ENCODE data around the gene PFAS. TPM values are rescaled to one million over a fixed set of nuclear protein-coding genes. Genes with fewer than 3 reads are reported as not detected.

Gene PFAS
- total RNA-seq, 1 donor from 2014 or later, result 14.7 TPM

- no peak for ATAC-seq
- intact Hi-C loops (cut with DNase I), result no loop called here
Observed at GRCh38 chr17:8318010-8318935, 69.2 kb downstream of the PFAS start.

More at GRCh38 chr17:8318010-8318935, 69.2 kb downstream of the PFAS start:
- DNase-seq (ENCODE audit: missing footprints), result no peak

Other genes with a start within 250 kb of the PFAS start
- gene GUCY2D, start 246.7 kb upstream of the PFAS start, total RNA-seq, result 0.35 TPM
- gene ALOX15B, start 210.2 kb upstream of the PFAS start, total RNA-seq, result 0.16 TPM
- not detected for gene ALOX12B, start 161.6 kb upstream of the PFAS start, total RNA-seq
- not detected for gene ALOXE3, start 130.8 kb upstream of the PFAS start, total RNA-seq
- not detected for gene HES7, start 125.2 kb upstream of the PFAS start, total RNA-seq
- gene PER1, start 96.9 kb upstream of the PFAS start, total RNA-seq, result 124 TPM
- gene VAMP2, start 86.3 kb upstream of the PFAS start, total RNA-seq, result 56.6 TPM
- gene TMEM107, start 72.9 kb upstream of the PFAS start, total RNA-seq, result 6.7 TPM
- 9.2 TPM for gene BORCS6, start 59.1 kb upstream of the PFAS start, total RNA-seq
- 1.2 TPM for gene AURKB, start 38.7 kb upstream of the PFAS start, total RNA-seq
- gene CTC1, start 1.2 kb upstream of the PFAS start, total RNA-seq, result 13.1 TPM
- 25.7 TPM for gene RANGRF, start 39.4 kb downstream of the PFAS start, total RNA-seq
- gene SLC25A35, start 46.1 kb downstream of the PFAS start, total RNA-seq, result 2.3 TPM
- gene ARHGEF15, start 61.0 kb downstream of the PFAS start, total RNA-seq, result 21.4 TPM
- not detected for gene ODF4, start 90.6 kb downstream of the PFAS start, total RNA-seq
- gene RPL26, start 133.9 kb downstream of the PFAS start, total RNA-seq, result 1,104 TPM
- not detected for gene RNF222, start 148.5 kb downstream of the PFAS start, total RNA-seq
- 29.2 TPM for gene NDEL1, start 186.6 kb downstream of the PFAS start, total RNA-seq